ENCODE results near the gene DOCK2. TPM values are rescaled to one million over a fixed set of nuclear protein-coding genes. Genes with fewer than 3 reads are reported as not detected.

The DOCK2 gene
- total RNA-seq, 1 experiment from 2014 or later, result 1.4 TPM

GRCh38 chr5:169626779-169627178 lies 10.3 kb upstream of the DOCK2 start:
- ChIA-PET POLR2A (no interaction called here), CTCF (no interaction called here)
- in situ Hi-C loops (cut with HindIII; ENCODE audit: low pct_unique_long_range_greater_than_20kb, low sequenced_read_pairs) (no loop called here), intact Hi-C loops (cut with micrococcal nuclease; ENCODE audit: unreplicated experiment) (no loop called here)
- no peaks in the 10 kb centered on the region for H3K4me1 ChIP-seq (ENCODE audit: control insufficient read depth, insufficient read depth, low read length)
- H3K9me3 ChIP-seq (ENCODE audit: control insufficient read depth, insufficient read depth, low read depth, low read length), result no peaks in the 10 kb centered on the region
- no peak for TF ChIP-seq TCF7L2 (IDR thresholded peaks at IDR 0.05; ENCODE audit: low read depth, low read length)
- TF ChIP-seq POLR2AphosphoS5 (IDR thresholded peaks at IDR 0.05; ENCODE audit: low read depth, low read length), result no peak
- no peak for TF ChIP-seq REST (IDR thresholded peaks at IDR 0.05; ENCODE audit: insufficient read depth in 1 of 2, low read depth in 2 of 2, low read length in 1 of 2)
- TF ChIP-seq SIN3A (IDR thresholded peaks at IDR 0.05; ENCODE audit: borderline replicate concordance, insufficient read depth, low read depth, low read length), result no peak
- TF ChIP-seq CTCF (IDR thresholded peaks at IDR 0.05), result no peak
- no peaks in the 10 kb centered on the region for H3K27me3 ChIP-seq (ENCODE audit: control insufficient read depth, insufficient read depth, low read length)
- no TSS peak for BruUV-seq (replicated peaks)
- no peak overlapping the region for H3K4me3 ChIP-seq (ENCODE audit: low read depth in 2 of 2, low read length in 2 of 2)
- DNase-seq (ENCODE audit: low read depth, low spot score), result no peak
- no peaks in the 10 kb centered on the region for H3K36me3 ChIP-seq (ENCODE audit: control insufficient read depth, insufficient read depth, low read length)
- ATAC-seq, result peak; percentile 73; the same call in 1 of the 2 replicates
- no peak overlapping the region for H3K27ac ChIP-seq (ENCODE audit: low read length)

GRCh38 chr5:169627551-169627950 lies 9.5 kb upstream of the DOCK2 start:
- CTCF ChIA-PET, result no interaction called here
- POLR2A ChIA-PET, result no interaction called here

More at GRCh38 chr5:169627551-169627950, 9.5 kb upstream of the DOCK2 start:
- H3K27me3 ChIP-seq (ENCODE audit: control insufficient read depth, insufficient read depth, low read length), result no peaks in the 10 kb centered on the region
- intact Hi-C loops (cut with micrococcal nuclease; ENCODE audit: unreplicated experiment) (no loop called here), in situ Hi-C loops (cut with HindIII; ENCODE audit: low pct_unique_long_range_greater_than_20kb, low sequenced_read_pairs) (no loop called here)
- no peak overlapping the region for H3K27ac ChIP-seq (ENCODE audit: low read length)
- H3K4me3 ChIP-seq (ENCODE audit: low read depth in 2 of 2, low read length in 2 of 2), result no peak overlapping the region
- no peaks in the 10 kb centered on the region for H3K4me1 ChIP-seq (ENCODE audit: control insufficient read depth, insufficient read depth, low read length)
- BruUV-seq (replicated peaks), result no TSS peak
- DNase-seq (ENCODE audit: low read depth, low spot score) (no peak), ATAC-seq (no peak)
- H3K9me3 ChIP-seq (ENCODE audit: control insufficient read depth, insufficient read depth, low read depth, low read length), result no peaks in the 10 kb centered on the region
- H3K36me3 ChIP-seq (ENCODE audit: control insufficient read depth, insufficient read depth, low read length), result no peaks in the 10 kb centered on the region
- TF ChIP-seq SIN3A (IDR thresholded peaks at IDR 0.05; ENCODE audit: borderline replicate concordance, insufficient read depth, low read depth, low read length), result no peak
- no peak for TF ChIP-seq REST (IDR thresholded peaks at IDR 0.05; ENCODE audit: insufficient read depth in 1 of 2, low read depth in 2 of 2, low read length in 1 of 2)
- TF ChIP-seq POLR2AphosphoS5 (IDR thresholded peaks at IDR 0.05; ENCODE audit: low read depth, low read length), result no peak
- no peak for TF ChIP-seq CTCF (IDR thresholded peaks at IDR 0.05)
- TF ChIP-seq TCF7L2 (IDR thresholded peaks at IDR 0.05; ENCODE audit: low read depth, low read length), result no peak
